Measurements from ENCODE around the gene FGF14. TPM values are rescaled to one million over a fixed set of nuclear protein-coding genes. Genes with fewer than 3 reads are reported as not detected.

FGF14 gene
- total and polyA plus RNA-seq, 3 donors from 2014 or later, result 0.56 to 4.5 (median 1.7) TPM

- no peak for DNase-seq
- Histone ChIP-seq H3K36me3 (ENCODE audit: low read depth, missing control alignments) (no peaks in the 10 kb centered on the region), H3K4me3 (no peak overlapping the region), H3K27me3 (no peaks in the 10 kb centered on the region), H3K4me1 (no peaks in the 10 kb centered on the region), H3K27ac (no peak overlapping the region), H3K9me3 (no peaks in the 10 kb centered on the region)
- intact Hi-C loops (cut with DNase I; ENCODE audit: low total_unique reads), result no loop called here
- TF ChIP-seq POLR2A (IDR thresholded peaks at IDR 0.05) (no peak), CTCF (IDR thresholded peaks at IDR 0.05) (no peak)
Observed at GRCh38 chr13:102000764-102001163, 401.1 kb downstream of the FGF14 start.

- Histone ChIP-seq H3K4me3 (no peak overlapping the region), H3K27me3 (no peaks in the 10 kb centered on the region), H3K36me3 (ENCODE audit: low read depth, missing control alignments) (no peaks in the 10 kb centered on the region), H3K4me1 (no peaks in the 10 kb centered on the region), H3K27ac (no peak overlapping the region), H3K9me3 (no peaks in the 10 kb centered on the region)
- 91 to 95% methylated on average over 1 of the region's 1 CpG for WGBS, 2 donors
- no peak for DNase-seq
- intact Hi-C loops (cut with DNase I; ENCODE audit: low total_unique reads), result no loop called here
- no peak for TF ChIP-seq POLR2A (IDR thresholded peaks at IDR 0.05)
- no peak for TF ChIP-seq CTCF (IDR thresholded peaks at IDR 0.05)
Observed at GRCh38 chr13:101998129-101998528, 403.7 kb downstream of the FGF14 start.

- intact Hi-C loops (cut with DNase I; ENCODE audit: low total_unique reads), result no loop called here
- TF ChIP-seq CTCF (IDR thresholded peaks at IDR 0.05) (no peak), POLR2A (IDR thresholded peaks at IDR 0.05) (no peak)
- Histone ChIP-seq H3K4me3 (no peak overlapping the region), H3K27ac (no peak overlapping the region), H3K27me3 (no peaks in the 10 kb centered on the region), H3K9me3 (no peaks in the 10 kb centered on the region), H3K4me1 (no peaks in the 10 kb centered on the region), H3K36me3 (ENCODE audit: low read depth, missing control alignments) (no peaks in the 10 kb centered on the region)
- no peak for DNase-seq
- 87 to 88% methylated on average over 3 of the region's 3 CpGs for WGBS, 2 donors
Observed at GRCh38 chr13:101996954-101997353, 404.9 kb downstream of the FGF14 start.

- H3K9me3 ChIP-seq, result no peaks in the 10 kb centered on the region
- TF ChIP-seq CTCF (IDR thresholded peaks at IDR 0.05), result no peak
- TF ChIP-seq POLR2A (IDR thresholded peaks at IDR 0.05), result no peak
- no peak overlapping the region for H3K4me3 ChIP-seq
- H3K27me3 ChIP-seq, result no peaks in the 10 kb centered on the region
- 64 to 65% methylated on average over 5 of the region's 5 CpGs for WGBS, 2 donors
- intact Hi-C loops (cut with DNase I; ENCODE audit: low total_unique reads), result no loop called here
- DNase-seq, result no peak
- no peaks in the 10 kb centered on the region for H3K36me3 ChIP-seq (ENCODE audit: low read depth, missing control alignments)
- no peaks in the 10 kb centered on the region for H3K4me1 ChIP-seq
- H3K27ac ChIP-seq, result peak overlapping the region in 1 of 2 donors; percentile 28
Observed at GRCh38 chr13:101989798-101990350, 412.0 kb downstream of the FGF14 start.

- Histone ChIP-seq H3K27me3 (no peaks in the 10 kb centered on the region), H3K27ac (no peak overlapping the region), H3K4me1 (no peaks in the 10 kb centered on the region), H3K36me3 (ENCODE audit: low read depth, missing control alignments) (no peaks in the 10 kb centered on the region), H3K9me3 (no peaks in the 10 kb centered on the region), H3K4me3 (no peak overlapping the region)
- TF ChIP-seq POLR2A (IDR thresholded peaks at IDR 0.05) (no peak), CTCF (IDR thresholded peaks at IDR 0.05) (no peak)
- DNase-seq, result no peak
- intact Hi-C loops (cut with DNase I; ENCODE audit: low total_unique reads), result no loop called here
- WGBS, 2 donors, result 65 to 68% methylated on average over 4 of the region's 4 CpGs
Observed at GRCh38 chr13:101988140-101988539, 413.7 kb downstream of the FGF14 start.
